ENCODE measurements around the gene ATP2B2.

ATP2B2 gene

GRCh38 chr3:10448544-10448943 lies 56.8 kb downstream of the ATP2B2 start:
- DNase-seq (ENCODE audit: low read depth, low spot score) = no peak

- DNase-seq (ENCODE audit: low read depth, low spot score) = no peak
Measured at GRCh38 chr3:10447527-10448260, 57.7 kb downstream of the ATP2B2 start.

GRCh38 chr3:10447110-10447509 lies 58.3 kb downstream of the ATP2B2 start:
- DNase-seq (ENCODE audit: low read depth, low spot score) = no peak

GRCh38 chr3:10445561-10446175 lies 59.7 kb downstream of the ATP2B2 start:
- no peak for DNase-seq (ENCODE audit: low read depth, low spot score)

- no peak for DNase-seq (ENCODE audit: low read depth, low spot score)
Measured at GRCh38 chr3:10444511-10444910, 60.9 kb downstream of the ATP2B2 start.

- DNase-seq (ENCODE audit: low read depth, low spot score) = no peak
Measured at GRCh38 chr3:10444110-10444429, 61.3 kb downstream of the ATP2B2 start.

- no peak for DNase-seq (ENCODE audit: low read depth, low spot score)
Measured at GRCh38 chr3:10443272-10444109, 61.9 kb downstream of the ATP2B2 start.

- no peak for DNase-seq (ENCODE audit: low read depth, low spot score)
Measured at GRCh38 chr3:10442151-10442795, 63.1 kb downstream of the ATP2B2 start.

GRCh38 chr3:10440684-10441083 lies 64.7 kb downstream of the ATP2B2 start:
- DNase-seq (ENCODE audit: low read depth, low spot score) = no peak

GRCh38 chr3:10438902-10439610 lies 66.3 kb downstream of the ATP2B2 start:
- DNase-seq (ENCODE audit: low read depth, low spot score) = no peak

- DNase-seq (ENCODE audit: low read depth, low spot score) = peak; percentile 3
Measured at GRCh38 chr3:10437995-10438901, 67.1 kb downstream of the ATP2B2 start.

- DNase-seq (ENCODE audit: low read depth, low spot score) = no peak
Measured at GRCh38 chr3:10437272-10437994, 68.0 kb downstream of the ATP2B2 start.

GRCh38 chr3:10435850-10436249 lies 69.5 kb downstream of the ATP2B2 start:
- no peak for DNase-seq (ENCODE audit: low read depth, low spot score)

- DNase-seq (ENCODE audit: low read depth, low spot score) = no peak
Measured at GRCh38 chr3:10434938-10435336, 70.4 kb downstream of the ATP2B2 start.

GRCh38 chr3:10434144-10434937 lies 71.0 kb downstream of the ATP2B2 start:
- no peak for DNase-seq (ENCODE audit: low read depth, low spot score)

GRCh38 chr3:10432931-10433330 lies 72.5 kb downstream of the ATP2B2 start:
- no peak for DNase-seq (ENCODE audit: low read depth, low spot score)

- DNase-seq (ENCODE audit: low read depth, low spot score) = peak; percentile 44
Measured at GRCh38 chr3:10432156-10432845, 73.1 kb downstream of the ATP2B2 start.

- no peak for DNase-seq (ENCODE audit: low read depth, low spot score)
Measured at GRCh38 chr3:10430805-10431204, 74.6 kb downstream of the ATP2B2 start.

Data from ELF-1 (cell line).